Measurements from ENCODE around the gene KLB. TPM values are rescaled to one million over a fixed set of nuclear protein-coding genes. Genes with fewer than 3 reads are reported as not detected.
"Not testable (repeated sequence)": the region's sequence is repeated elsewhere in the genome, so short reads cannot be mapped to it uniquely, and the experiment has no call there.

KLB gene
- total RNA-seq, 1 experiment from 2014 or later: not detected

- no peak for DNase-seq (ENCODE audit: low read depth)
These were observed 20.0 kb downstream of the KLB start for GRCh38 chr4:39426728-39427127.

- no peak for DNase-seq (ENCODE audit: low read depth)
These were observed 20.9 kb downstream of the KLB start for GRCh38 chr4:39427520-39428114.

GRCh38 chr4:39429476-39430334, 23.0 kb downstream of the KLB start:
- DNase-seq (ENCODE audit: low read depth): no peak

- no peak for DNase-seq (ENCODE audit: low read depth)
These were observed 27.3 kb downstream of the KLB start for GRCh38 chr4:39433878-39434492.

GRCh38 chr4:39435659-39436563, 29.2 kb downstream of the KLB start:
- no peak for DNase-seq (ENCODE audit: low read depth)

- no peak for DNase-seq (ENCODE audit: low read depth)
These were observed 34.9 kb downstream of the KLB start for GRCh38 chr4:39441593-39441992.

GRCh38 chr4:39442998-39443397, 36.3 kb downstream of the KLB start:
- DNase-seq (ENCODE audit: low read depth): no peak

- no peak for DNase-seq (ENCODE audit: low read depth)
These were observed 39.7 kb downstream of the KLB start for GRCh38 chr4:39446483-39446841.

- DNase-seq (ENCODE audit: low read depth): no peak
These were observed 40.3 kb downstream of the KLB start for GRCh38 chr4:39446842-39447573.

- DNase-seq (ENCODE audit: low read depth): no peak
These were observed 43.9 kb downstream of the KLB start for GRCh38 chr4:39450618-39451017.

- no peak for DNase-seq (ENCODE audit: low read depth)
These were observed 44.8 kb downstream of the KLB start for GRCh38 chr4:39451423-39452023.

GRCh38 chr4:39452153-39452859, 45.6 kb downstream of the KLB start:
- DNase-seq (ENCODE audit: low read depth): no peak

- DNase-seq (ENCODE audit: low read depth): no peak
These were observed 46.3 kb downstream of the KLB start for GRCh38 chr4:39452860-39453587.

GRCh38 chr4:39453738-39454137, 47.0 kb downstream of the KLB start:
- no peak for DNase-seq (ENCODE audit: low read depth)

- no peak for DNase-seq (ENCODE audit: low read depth)
These were observed 48.8 kb downstream of the KLB start for GRCh38 chr4:39455486-39455885.

- DNase-seq (ENCODE audit: low read depth): no peak
These were observed 50.4 kb downstream of the KLB start for GRCh38 chr4:39456946-39457763.

GRCh38 chr4:39458161-39458504, 51.4 kb downstream of the KLB start:
- not testable (repeated sequence) for DNase-seq (ENCODE audit: low read depth)

GRCh38 chr4:39458505-39459300, 52.0 kb downstream of the KLB start, which contains the start of the genes LIAS and RPL9:
LIAS (plus strand) TSS chr4:39459056; CDS start chr4:39459118, 62 bp downstream.
RPL9 (minus strand) TSS chr4:39458922; CDS start chr4:39458439, 483 bp downstream.
- DNase-seq (ENCODE audit: low read depth): peak; percentile 98
